WTC11 (cell line): ENCODE measurements around the gene PRRC2B.

Source experiments
- CTCF ChIP-seq: fragments of 200-600 bp; IDR thresholded peaks from 2 replicates; pipeline ENCODE4 v1.8.0; 2022; ENCODE audit warnings: antibody characterized with exemption
- FOXK1 ChIP-seq: sonication (generic); formaldehyde crosslinking; IDR thresholded peaks from 2 replicates; pipeline ENCODE4 v1.8.0; 2022; ENCODE audit warnings: mild to moderate bottlenecking, moderate library complexity, missing genetic modification reagents
- SP1 ChIP-seq: sonication (generic); formaldehyde crosslinking; conservative IDR thresholded peaks from 2 replicates; pipeline ENCODE4 v1.8.1; 2022; ENCODE audit warnings: missing genetic modification reagents
- TCF7 ChIP-seq: sonication (generic); formaldehyde crosslinking; IDR thresholded peaks from 2 replicates; pipeline ENCODE4 v1.8.0; 2022; ENCODE audit warnings: mild to moderate bottlenecking, low read depth, missing genetic modification reagents, moderate library complexity

- no peak for TF ChIP-seq TCF7
- TF ChIP-seq FOXK1 (CRISPR knock-in tag) = no peak
- TF ChIP-seq CTCF = no peak
- TF ChIP-seq SP1 (CRISPR knock-in tag) = no peak
Observed at GRCh38 chr9:131434673-131435072, 40.8 kb downstream of the PRRC2B start.
